Measurements from ENCODE around the gene INSYN1. TPM values are rescaled to one million over a fixed set of nuclear protein-coding genes. Genes with fewer than 3 reads are reported as not detected.

INSYN1 gene
- total and polyA plus RNA-seq, 9 of the 15 experiments (the other 6 are each of a cell fraction or from before 2014, with no cell fraction given): not detected

GRCh38 chr15:73782344-73782959 lies 29.3 kb upstream of the INSYN1 start:
- Histone ChIP-seq H3K9ac (ENCODE audit: insufficient read depth in 1 of 2, low read depth in 2 of 2, low read length in 2 of 2) (no peak overlapping the region), H3K4me2 (ENCODE audit: insufficient read depth, low read length) (no peak overlapping the region), H3K9me1 (ENCODE audit: control insufficient read depth, insufficient read depth, low read length) (no peaks in the 10 kb centered on the region), H4K20me1 (replicated peaks; ENCODE audit: control insufficient read depth, insufficient read depth, low read length) (no peaks in the 10 kb centered on the region), H3K36me3 (ENCODE audit: control insufficient read depth, insufficient read depth, low read length) (no peaks in the 10 kb centered on the region), H3K27me3 (ENCODE audit: control insufficient read depth in 2 of 2, insufficient read depth in 2 of 2, low read length in 2 of 2) (peaks cover 0 to 7% of the 10 kb centered on the region in 2 experiments; a peak in 1 of 5 replicates), H3K27ac (ENCODE audit: extremely low read depth, low read depth, low read length) (no peak overlapping the region), H3K79me2 (ENCODE audit: control insufficient read depth, insufficient read depth, low read length) (no peaks in the 10 kb centered on the region), H2AFZ (ENCODE audit: low read depth, low read length) (no peak overlapping the region), H3K4me3 (no peak overlapping the region), H3K9me3 (replicated peaks; ENCODE audit: control insufficient read depth, insufficient read depth, low read depth, low read length) (no peaks in the 10 kb centered on the region), H3K4me1 (replicated peaks in 1 of 2; ENCODE audit: control insufficient read depth in 2 of 2, insufficient read depth in 2 of 2, low read length in 2 of 2) (peaks cover 5 to 18% of the 10 kb centered on the region in 2 experiments; a peak in 3 of 5 replicates)
- TF ChIP-seq HDAC8 (tag; IDR thresholded peaks at IDR 0.05) (no peak), SUPT5H (IDR thresholded peaks at IDR 0.05) (no peak), ZNF644 (tag; IDR thresholded peaks at IDR 0.05; ENCODE audit: low read depth) (no peak), ZNF717 (CRISPR knock-in tag; IDR thresholded peaks at IDR 0.05) (no peak), ATF3 (IDR thresholded peaks at IDR 0.05) (no peak), ATF3 (CRISPR knock-in tag; conservative IDR thresholded peaks at IDR 0.05) (no peak), RAD21 (CRISPR knock-in tag; conservative IDR thresholded peaks at IDR 0.05 in 1 of 2, IDR thresholded peaks at IDR 0.05 in 1 of 2) (no peak), SREBF2 (CRISPR knock-in tag; IDR thresholded peaks at IDR 0.05) (no peak)
- TF ChIP-seq, protein P1, sequence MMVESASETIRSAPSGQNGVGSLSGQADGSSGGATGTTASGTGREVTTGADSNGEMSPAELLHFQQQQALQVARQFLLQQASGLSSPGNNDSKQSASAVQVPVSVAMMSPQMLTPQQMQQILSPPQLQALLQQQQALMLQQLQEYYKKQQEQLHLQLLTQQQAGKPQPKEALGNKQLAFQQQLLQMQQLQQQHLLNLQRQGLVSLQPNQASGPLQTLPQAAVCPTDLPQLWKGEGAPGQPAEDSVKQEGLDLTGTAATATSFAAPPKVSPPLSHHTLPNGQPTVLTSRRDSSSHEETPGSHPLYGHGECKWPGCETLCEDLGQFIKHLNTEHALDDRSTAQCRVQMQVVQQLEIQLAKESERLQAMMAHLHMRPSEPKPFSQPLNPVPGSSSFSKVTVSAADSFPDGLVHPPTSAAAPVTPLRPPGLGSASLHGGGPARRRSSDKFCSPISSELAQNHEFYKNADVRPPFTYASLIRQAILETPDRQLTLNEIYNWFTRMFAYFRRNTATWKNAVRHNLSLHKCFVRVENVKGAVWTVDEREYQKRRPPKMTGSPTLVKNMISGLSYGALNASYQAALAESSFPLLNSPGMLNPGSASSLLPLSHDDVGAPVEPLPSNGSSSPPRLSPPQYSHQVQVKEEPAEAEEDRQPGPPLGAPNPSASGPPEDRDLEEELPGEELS (CRISPR knock-in tag; IDR thresholded peaks at IDR 0.05; ENCODE audit: borderline replicate concordance): no peak
- TF ChIP-seq, protein P2, sequence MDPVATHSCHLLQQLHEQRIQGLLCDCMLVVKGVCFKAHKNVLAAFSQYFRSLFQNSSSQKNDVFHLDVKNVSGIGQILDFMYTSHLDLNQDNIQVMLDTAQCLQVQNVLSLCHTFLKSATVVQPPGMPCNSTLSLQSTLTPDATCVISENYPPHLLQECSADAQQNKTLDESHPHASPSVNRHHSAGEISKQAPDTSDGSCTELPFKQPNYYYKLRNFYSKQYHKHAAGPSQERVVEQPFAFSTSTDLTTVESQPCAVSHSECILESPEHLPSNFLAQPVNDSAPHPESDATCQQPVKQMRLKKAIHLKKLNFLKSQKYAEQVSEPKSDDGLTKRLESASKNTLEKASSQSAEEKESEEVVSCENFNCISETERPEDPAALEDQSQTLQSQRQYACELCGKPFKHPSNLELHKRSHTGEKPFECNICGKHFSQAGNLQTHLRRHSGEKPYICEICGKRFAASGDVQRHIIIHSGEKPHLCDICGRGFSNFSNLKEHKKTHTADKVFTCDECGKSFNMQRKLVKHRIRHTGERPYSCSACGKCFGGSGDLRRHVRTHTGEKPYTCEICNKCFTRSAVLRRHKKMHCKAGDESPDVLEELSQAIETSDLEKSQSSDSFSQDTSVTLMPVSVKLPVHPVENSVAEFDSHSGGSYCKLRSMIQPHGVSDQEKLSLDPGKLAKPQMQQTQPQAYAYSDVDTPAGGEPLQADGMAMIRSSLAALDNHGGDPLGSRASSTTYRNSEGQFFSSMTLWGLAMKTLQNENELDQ (CRISPR knock-in tag; IDR thresholded peaks at IDR 0.05; ENCODE audit: borderline replicate concordance): no peak
- TF ChIP-seq, protein P3, sequence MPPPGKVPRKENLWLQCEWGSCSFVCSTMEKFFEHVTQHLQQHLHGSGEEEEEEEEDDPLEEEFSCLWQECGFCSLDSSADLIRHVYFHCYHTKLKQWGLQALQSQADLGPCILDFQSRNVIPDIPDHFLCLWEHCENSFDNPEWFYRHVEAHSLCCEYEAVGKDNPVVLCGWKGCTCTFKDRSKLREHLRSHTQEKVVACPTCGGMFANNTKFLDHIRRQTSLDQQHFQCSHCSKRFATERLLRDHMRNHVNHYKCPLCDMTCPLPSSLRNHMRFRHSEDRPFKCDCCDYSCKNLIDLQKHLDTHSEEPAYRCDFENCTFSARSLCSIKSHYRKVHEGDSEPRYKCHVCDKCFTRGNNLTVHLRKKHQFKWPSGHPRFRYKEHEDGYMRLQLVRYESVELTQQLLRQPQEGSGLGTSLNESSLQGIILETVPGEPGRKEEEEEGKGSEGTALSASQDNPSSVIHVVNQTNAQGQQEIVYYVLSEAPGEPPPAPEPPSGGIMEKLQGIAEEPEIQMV (tag; conservative IDR thresholded peaks at IDR 0.05; ENCODE audit: low read depth): no peak
- WGBS (ENCODE audit: insufficient coverage, low coverage, missing lambda C conversion rate): 64% methylated on average over 3 of the region's 3 CpGs
- FAIRE-seq (no peak), DNase-seq (ENCODE audit: extremely low read depth in 1 of 4, low spot score in 3 of 4) (no peak), ATAC-seq (no peak)
- ChIA-PET CTCF (ENCODE audit: low intra/inter-chr PET ratio) (no interaction called here), POLR2A (no interaction called here)
- no TSS peak for BruUV-seq (replicated peaks)
- in situ Hi-C loops (cut with MboI) (no loop called here), intact Hi-C loops (cut with micrococcal nuclease) (no loop called here)

Data from K562 (cell line).